GM18498 (cell line): ENCODE measurements around the gene UMAD1.
A peak's percentile ranks its signal among the peaks of the same experiment; 100 is the strongest.
"Not testable (repeated sequence)": the region's sequence is repeated elsewhere in the genome, so short reads cannot be mapped to it uniquely, and the experiment has no call there.

Experiments
- ATAC-seq: cut with Tn5 transposase; IDR thresholded peaks from one replicate; pipeline ENCODE4 v1.9.1; 2021; ENCODE audit warnings: mild to moderate bottlenecking, moderate library complexity; ENCODE audit not compliant: unreplicated experiment

UMAD1 gene

GRCh38 chr7:7793921-7794320, 153.4 kb downstream of the UMAD1 start:
- no peak for ATAC-seq

GRCh38 chr7:7795203-7795602, 154.7 kb downstream of the UMAD1 start:
- no peak for ATAC-seq

GRCh38 chr7:7795630-7796121, 155.1 kb downstream of the UMAD1 start:
- ATAC-seq = no peak

- no peak for ATAC-seq
Measured at GRCh38 chr7:7798510-7798909, 158.0 kb downstream of the UMAD1 start.

GRCh38 chr7:7799138-7799537, 158.6 kb downstream of the UMAD1 start:
- ATAC-seq = no peak

GRCh38 chr7:7802531-7802930, 162.0 kb downstream of the UMAD1 start:
- no peak for ATAC-seq

- no peak for ATAC-seq
Measured at GRCh38 chr7:7803715-7804178, 163.2 kb downstream of the UMAD1 start.

- not testable (repeated sequence) for ATAC-seq
Measured at GRCh38 chr7:7804822-7805221, 164.3 kb downstream of the UMAD1 start.

- ATAC-seq = no peak
Measured at GRCh38 chr7:7805511-7806153, 165.1 kb downstream of the UMAD1 start.

- ATAC-seq = no peak
Measured at GRCh38 chr7:7808156-7808555, 167.6 kb downstream of the UMAD1 start.

- no peak for ATAC-seq
Measured at GRCh38 chr7:7808626-7809025, 168.1 kb downstream of the UMAD1 start.

- no peak for ATAC-seq
Measured at GRCh38 chr7:7810380-7810779, 169.8 kb downstream of the UMAD1 start.

- ATAC-seq = no peak
Measured at GRCh38 chr7:7810826-7811225, 170.3 kb downstream of the UMAD1 start.

GRCh38 chr7:7812112-7812511, 171.6 kb downstream of the UMAD1 start:
- ATAC-seq = no peak

- no peak for ATAC-seq
Measured at GRCh38 chr7:7815395-7815794, 174.8 kb downstream of the UMAD1 start.

- peak; percentile 50 for ATAC-seq
Measured at GRCh38 chr7:7816084-7816483, 175.5 kb downstream of the UMAD1 start.

- no peak for ATAC-seq
Measured at GRCh38 chr7:7816816-7817536, 176.4 kb downstream of the UMAD1 start.

GRCh38 chr7:7817748-7818147, 177.2 kb downstream of the UMAD1 start:
- ATAC-seq = no peak

- ATAC-seq = not testable (repeated sequence)
Measured at GRCh38 chr7:7818179-7818578, 177.6 kb downstream of the UMAD1 start.

- ATAC-seq = peak; percentile 42
Measured at GRCh38 chr7:7819442-7820247, 179.1 kb downstream of the UMAD1 start.

- no peak for ATAC-seq
Measured at GRCh38 chr7:7820409-7820808, 179.9 kb downstream of the UMAD1 start.
